HG03103 (cell line): ENCODE results near the gene KAZN.

Experiments used
- ATAC-seq: cut with Tn5 transposase; IDR thresholded peaks from one replicate; pipeline ENCODE4 v1.9.1; 2021; ENCODE audit warnings: low read depth; ENCODE audit not compliant: unreplicated experiment

The KAZN gene

DNA sequence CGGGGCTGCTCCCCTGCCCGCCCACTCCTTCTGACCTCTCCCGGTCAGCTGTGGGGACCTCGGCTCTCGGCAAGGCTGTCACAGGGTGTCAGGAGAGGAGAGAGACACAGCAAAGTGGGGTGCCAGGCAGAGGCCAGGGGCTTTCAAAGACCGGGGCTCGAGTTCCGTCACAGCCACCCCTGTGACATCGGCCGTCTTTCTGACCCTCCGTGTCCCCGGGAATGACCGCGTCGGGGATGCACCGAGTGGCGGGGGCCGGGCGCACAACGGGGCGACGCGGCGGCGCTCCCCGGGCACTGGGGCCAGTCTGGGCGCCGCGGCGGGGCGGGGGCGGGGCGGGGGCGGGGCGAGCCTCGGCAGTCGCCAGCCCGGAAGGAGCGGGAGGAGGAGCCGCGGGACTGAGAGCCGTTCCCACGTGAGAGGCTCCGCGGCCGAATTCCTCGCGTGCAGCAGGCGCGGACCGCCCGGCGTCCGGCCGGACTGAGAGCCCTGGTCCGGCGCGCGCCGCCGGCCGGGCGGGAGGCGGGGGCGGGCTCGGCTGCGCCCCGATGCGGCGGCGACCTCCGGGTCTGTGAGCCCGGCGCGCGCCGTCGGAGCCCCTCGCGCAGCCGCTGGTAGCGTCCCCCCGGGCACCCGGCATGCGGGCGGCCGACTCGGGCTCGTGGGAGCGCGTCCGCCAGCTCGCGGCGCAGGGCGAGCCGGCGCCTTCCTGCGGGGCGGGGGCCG lies 325.4 kb downstream of the KAZN start:
- ATAC-seq: no peak

GRCh38 chr1:14924455-14925331 lies 326.2 kb downstream of the KAZN start:
- no peak for ATAC-seq

DNA sequence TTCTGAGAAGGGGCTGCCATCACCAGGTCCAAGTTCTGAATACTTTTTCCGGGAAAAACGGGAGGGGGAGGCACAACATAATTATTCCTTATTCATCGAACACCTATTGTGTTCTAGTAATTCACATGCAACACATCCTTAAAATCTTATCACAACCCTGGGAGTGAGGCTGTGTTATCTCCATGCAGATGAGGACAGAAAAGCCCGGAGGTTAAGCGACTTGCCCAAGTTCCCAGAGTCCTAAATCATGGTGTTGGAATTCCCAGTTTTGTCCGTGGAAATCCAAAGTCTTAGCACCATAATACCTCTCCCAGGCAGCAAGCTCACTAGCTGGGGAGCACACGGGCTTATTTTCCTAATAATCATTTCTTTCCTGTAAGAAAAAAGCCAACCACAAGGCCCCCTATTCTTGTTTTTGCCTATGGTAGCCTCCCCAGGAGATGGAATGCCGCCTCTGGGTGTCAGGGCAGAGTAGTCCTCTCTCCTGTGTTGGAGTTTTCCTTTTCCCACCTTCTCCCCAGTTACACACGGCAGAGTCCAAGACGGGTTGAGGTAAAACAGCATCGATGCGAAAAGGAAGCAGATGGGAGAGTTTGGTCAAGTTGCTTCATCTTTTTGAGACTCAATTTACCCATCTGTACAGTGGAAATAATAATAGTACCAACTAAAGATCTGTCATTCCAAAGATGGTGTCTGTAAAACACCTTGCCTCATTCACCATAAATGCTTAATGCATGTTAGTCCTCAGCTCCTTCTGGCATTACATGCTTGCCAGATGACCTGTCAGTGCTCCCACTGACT lies 327.1 kb downstream of the KAZN start:
- ATAC-seq: no peak

DNA sequence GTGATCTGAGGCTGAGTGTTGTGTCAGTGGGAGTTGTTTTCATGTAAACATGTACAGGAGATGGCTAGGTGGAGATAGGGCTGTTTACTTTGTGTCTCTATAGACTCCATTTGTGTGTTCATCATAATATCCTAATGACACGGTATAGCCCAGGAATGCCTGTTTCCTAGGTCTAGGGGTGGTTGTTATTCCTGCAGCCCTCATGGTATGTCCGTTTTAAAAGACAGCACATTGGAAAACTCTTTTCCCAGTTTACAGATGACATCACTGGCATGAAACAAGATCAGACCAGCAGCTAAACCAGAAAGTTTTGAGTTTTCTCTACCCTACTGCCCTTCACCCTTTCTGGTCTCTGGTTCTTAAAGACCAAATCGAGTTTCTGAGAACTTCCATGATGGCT lies 327.7 kb downstream of the KAZN start:
- ATAC-seq: no peak

DNA sequence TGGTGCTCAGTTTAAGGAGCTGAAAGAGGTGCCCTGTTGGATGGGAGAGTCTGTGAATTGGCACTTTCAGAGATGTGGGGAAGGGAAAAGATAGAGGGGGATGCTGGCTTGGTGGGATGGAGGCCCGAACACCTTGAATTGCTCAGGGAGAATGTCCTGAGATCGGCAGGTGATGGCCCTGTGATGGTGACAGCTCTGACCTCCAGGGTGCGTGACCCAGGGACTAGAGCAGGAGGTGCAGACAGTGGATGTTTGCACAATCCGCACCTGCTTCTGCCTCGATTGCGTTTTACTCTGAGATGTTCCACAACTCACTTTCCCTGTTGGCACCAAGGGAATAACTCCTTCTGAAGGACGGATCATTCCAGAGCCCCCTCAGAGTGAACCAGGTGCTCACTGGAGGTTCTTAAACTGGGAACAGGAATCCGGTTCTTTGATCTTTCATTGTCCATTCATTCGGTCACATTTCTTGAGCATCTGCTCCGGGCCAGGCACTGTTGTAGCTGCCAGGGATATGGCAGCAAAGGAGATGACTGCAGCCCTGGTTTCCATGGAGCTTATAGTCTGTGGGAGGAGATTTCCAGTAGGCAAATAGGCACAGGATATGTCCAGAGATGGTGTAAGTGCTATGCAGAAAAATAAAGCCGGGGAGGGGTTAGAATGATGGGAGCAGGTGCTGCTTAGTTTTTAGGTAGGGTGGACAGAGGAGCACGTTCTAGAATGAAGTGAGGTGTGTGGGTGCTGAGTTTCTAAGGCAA lies 328.5 kb downstream of the KAZN start:
- ATAC-seq: no peak

GRCh38 chr1:14928412-14928811 lies 329.9 kb downstream of the KAZN start:
- ATAC-seq: no peak

DNA sequence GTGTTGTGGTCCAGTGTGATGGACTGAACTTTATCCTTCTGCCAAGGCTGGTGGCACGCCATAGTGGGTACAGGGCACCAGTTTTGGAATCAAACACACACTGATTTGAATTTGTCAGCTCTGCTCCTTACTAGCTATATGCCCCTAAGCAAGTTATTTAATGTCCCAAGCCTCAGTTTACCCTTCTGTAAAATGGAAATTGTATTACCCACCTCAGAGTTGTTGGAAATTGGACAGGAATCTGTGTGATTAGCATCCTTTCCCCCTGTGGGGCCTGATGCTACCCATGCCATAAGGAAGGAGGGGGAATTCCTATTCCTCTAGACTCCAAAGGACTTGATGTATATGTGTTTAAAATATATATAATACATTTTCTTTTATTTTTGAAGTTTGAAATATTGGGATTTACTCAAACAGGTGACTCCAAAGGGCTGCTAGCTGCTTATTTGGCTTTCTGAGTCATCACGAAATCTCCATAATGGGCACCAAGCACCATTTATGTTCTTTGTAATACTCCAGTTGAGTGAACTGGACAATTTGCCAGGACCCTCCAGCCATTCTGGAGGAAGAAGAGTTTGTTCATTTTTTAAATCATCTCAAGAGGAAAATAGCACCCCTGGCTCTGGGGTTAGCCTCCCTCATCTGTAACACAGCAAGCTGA lies 330.5 kb downstream of the KAZN start:
- no peak for ATAC-seq

GRCh38 chr1:14929547-14930246 lies 331.2 kb downstream of the KAZN start:
- no peak for ATAC-seq

- ATAC-seq: no peak
Observed at GRCh38 chr1:14930247-14930965, 331.9 kb downstream of the KAZN start.

- ATAC-seq: no peak
Observed at GRCh38 chr1:14932034-14932638, 333.7 kb downstream of the KAZN start.

DNA sequence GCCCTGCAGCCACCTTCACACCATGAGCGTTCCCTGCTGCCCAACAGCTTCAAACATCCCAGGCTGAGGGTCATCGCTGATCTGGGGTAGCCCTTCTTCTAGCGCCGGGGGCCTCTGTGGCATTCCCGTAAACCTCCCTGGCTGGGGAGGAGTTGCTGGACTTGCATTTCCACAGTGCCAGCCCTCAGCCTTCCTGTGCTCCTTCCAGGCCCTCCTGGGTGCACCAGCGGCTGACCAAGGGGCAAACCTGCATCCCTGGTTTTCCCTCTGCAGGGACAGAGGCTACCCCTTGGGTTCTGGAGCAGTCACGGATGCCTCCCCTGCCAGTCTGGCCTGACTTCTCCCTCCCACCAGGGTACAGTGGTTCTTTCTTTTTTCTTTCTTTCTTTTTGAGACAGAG lies 336.4 kb downstream of the KAZN start:
- ATAC-seq: no peak

DNA sequence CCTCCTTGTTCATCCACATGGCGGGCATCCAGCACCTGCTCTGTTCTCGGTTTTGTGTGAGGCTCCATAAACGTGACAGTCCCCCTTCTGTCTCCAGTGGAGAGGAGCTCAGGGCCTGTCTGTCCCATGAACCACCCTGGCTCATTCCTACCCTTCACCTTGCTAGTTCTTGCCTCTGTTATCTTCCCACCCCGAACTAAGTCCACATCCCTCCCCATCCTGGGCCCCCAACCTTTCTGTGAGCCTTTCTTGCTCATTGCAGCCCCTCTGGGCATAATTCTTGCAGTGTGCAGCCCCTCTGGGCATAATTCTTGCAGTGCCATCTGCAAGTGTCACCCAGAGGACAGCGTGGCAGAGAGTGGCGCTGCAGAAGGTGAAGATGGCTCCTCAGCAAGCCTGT lies 338.3 kb downstream of the KAZN start:
- no peak for ATAC-seq

- no peak for ATAC-seq
Observed at GRCh38 chr1:14937288-14937949, 338.9 kb downstream of the KAZN start.

GRCh38 chr1:14939527-14940284 lies 341.2 kb downstream of the KAZN start:
- no peak for ATAC-seq

DNA sequence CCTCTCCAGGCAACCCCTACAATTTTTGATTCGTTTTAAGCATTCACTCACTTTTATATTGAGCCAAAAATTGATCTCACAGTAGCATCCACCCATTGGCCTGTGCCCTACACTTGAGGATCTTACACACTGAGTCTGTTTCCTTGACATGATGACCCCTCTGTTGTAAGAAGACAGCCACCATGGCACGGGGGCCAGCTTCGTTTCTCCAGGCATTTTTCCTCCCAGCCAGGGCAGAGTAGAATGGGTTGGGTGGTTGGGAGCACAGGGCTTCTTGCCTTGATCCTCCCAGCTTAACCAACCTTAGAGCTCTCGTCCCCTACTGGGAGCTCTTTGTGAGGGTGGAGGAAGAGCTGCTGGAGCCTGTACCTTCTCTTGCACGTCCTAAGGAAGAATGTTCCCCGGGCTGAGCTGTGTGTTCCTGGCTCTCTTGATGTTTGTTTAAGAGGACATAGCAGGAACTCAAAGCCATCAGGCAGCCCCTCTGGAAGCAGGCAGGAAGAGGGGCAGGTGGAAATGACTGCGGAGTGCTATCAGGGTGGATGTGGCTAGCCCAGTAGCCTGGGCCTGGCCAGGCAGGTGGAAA lies 341.9 kb downstream of the KAZN start:
- no peak for ATAC-seq

- ATAC-seq: no peak
Observed at GRCh38 chr1:14941864-14942263, 343.4 kb downstream of the KAZN start.
